H9 (cell line): ENCODE results near the gene TMPRSS6. TPM values are rescaled to one million over a fixed set of nuclear protein-coding genes. Genes with fewer than 3 reads are reported as not detected.

Experiments used
- DNase-seq: peaks from one replicate; pipeline ENCODE4 v3.0.0-alpha.2; 2017
- H2AFZ ChIP-seq: one replicate; pipeline ENCODE4 v1.6.1; 2013; ENCODE audit warnings: mild to moderate bottlenecking, low read length, control low read depth, moderate library complexity
- H2AK5ac ChIP-seq: 2 replicates; pipeline ENCODE4 v1.6.1; 2013; ENCODE audit warnings: low read length, control low read depth, mixed read lengths; ENCODE audit not compliant: insufficient read length
- H2BK120ac ChIP-seq: one replicate; pipeline ENCODE4 v1.6.1; 2013; ENCODE audit warnings: low read depth, mild to moderate bottlenecking, low read length, control low read depth, inconsistent platforms; ENCODE audit not compliant: poor library complexity, severe bottlenecking
- H2BK12ac ChIP-seq: 2 replicates; pipeline ENCODE4 v1.6.1; 2013; ENCODE audit warnings: low read length, control low read depth, mixed read lengths, low read depth; ENCODE audit not compliant: insufficient read length
- H2BK15ac ChIP-seq: 2 replicates; pipeline ENCODE4 v1.6.1; 2013; ENCODE audit warnings: low read depth, low read length, control low read depth
- H2BK20ac ChIP-seq: one replicate; pipeline ENCODE4 v1.6.1; 2013; ENCODE audit warnings: low read depth, mild to moderate bottlenecking, low read length, control low read depth, inconsistent platforms; ENCODE audit not compliant: poor library complexity, severe bottlenecking
- H2BK5ac ChIP-seq: 2 replicates; pipeline ENCODE4 v1.6.1; 2013; ENCODE audit warnings: low read length, control low read depth, mixed read lengths; ENCODE audit not compliant: insufficient read length
- H3K14ac ChIP-seq: 2 replicates; pipeline ENCODE4 v1.6.1; 2013; ENCODE audit warnings: low read length, control low read depth; ENCODE audit not compliant: insufficient read depth
- H3K18ac ChIP-seq: 2 replicates; pipeline ENCODE4 v1.6.1; 2013; ENCODE audit warnings: low read depth, mild to moderate bottlenecking, mixed read lengths, low read length, control low read depth; ENCODE audit not compliant: insufficient read length
- H3K23ac ChIP-seq: 2 replicates; pipeline ENCODE4 v1.6.1; 2013; ENCODE audit warnings: low read length, control low read depth, mixed read lengths, low read depth; ENCODE audit not compliant: insufficient read length
- H3K23me2 ChIP-seq: 2 replicates; pipeline ENCODE4 v1.6.1; 2013; ENCODE audit warnings: low read depth, mild to moderate bottlenecking, mixed read lengths, low read length, control low read depth; ENCODE audit not compliant: insufficient read length, poor library complexity, severe bottlenecking
- H3K27ac ChIP-seq: 2 replicates; pipeline ENCODE4 v1.5.1; 2013; ENCODE audit warnings: low read length, control low read depth, mixed read lengths, low read depth; ENCODE audit not compliant: insufficient read length
- H3K27me3 ChIP-seq: 2 replicates; pipeline ENCODE4 v1.6.1; 2013; ENCODE audit warnings: low read length, control low read depth, inconsistent platforms; ENCODE audit not compliant: insufficient read depth
- H3K4ac ChIP-seq: 2 replicates; pipeline ENCODE4 v1.6.1; 2013; ENCODE audit warnings: low read depth, mild to moderate bottlenecking, control low read depth, inconsistent platforms, low read length, moderate library complexity
- H3K4me1 ChIP-seq: 2 replicates; pipeline ENCODE4 v1.6.1; 2013; ENCODE audit warnings: low read length, control low read depth, inconsistent platforms; ENCODE audit not compliant: insufficient read depth
- H3K4me2 ChIP-seq: 2 replicates; pipeline ENCODE4 v1.6.1; 2013; ENCODE audit warnings: low read length, control low read depth, mixed read lengths; ENCODE audit not compliant: insufficient read length, insufficient read depth
- H3K56ac ChIP-seq: 2 replicates; pipeline ENCODE4 v1.6.1; 2013; ENCODE audit warnings: low read depth, mild to moderate bottlenecking, mixed read lengths, low read length, control low read depth; ENCODE audit not compliant: insufficient read length
- H3K79me1 ChIP-seq: 2 replicates; pipeline ENCODE4 v1.6.1; 2013; ENCODE audit warnings: low read depth, mild to moderate bottlenecking, moderate library complexity, low read length, control low read depth, inconsistent platforms; ENCODE audit not compliant: insufficient read depth, poor library complexity, severe bottlenecking
- H3K79me2 ChIP-seq: 2 replicates; pipeline ENCODE4 v1.6.1; 2013; ENCODE audit warnings: low read length, control low read depth, inconsistent platforms; ENCODE audit not compliant: insufficient read depth
- H3K9ac ChIP-seq: 2 replicates; pipeline ENCODE4 v1.6.1; 2013; ENCODE audit warnings: low read length, control low read depth, mixed read lengths; ENCODE audit not compliant: insufficient read length; ENCODE audit errors: extremely low read depth
- H3K9me3 ChIP-seq: one replicate; pipeline ENCODE4 v1.6.1; 2013; ENCODE audit warnings: low read depth, low read length, inconsistent platforms; ENCODE audit not compliant: control insufficient read depth
- H3T11ph ChIP-seq: one replicate; pipeline ENCODE4 v1.6.1; 2013; ENCODE audit warnings: mild to moderate bottlenecking, low read length, control low read depth, inconsistent platforms
- H4K20me1 ChIP-seq: one replicate; pipeline ENCODE4 v1.6.1; 2013; ENCODE audit not compliant: control insufficient read depth, insufficient read length, insufficient read depth
- H4K5ac ChIP-seq: 2 replicates; pipeline ENCODE4 v1.6.1; 2013; ENCODE audit warnings: low read depth, mild to moderate bottlenecking, mixed read lengths, low read length, control low read depth; ENCODE audit not compliant: insufficient read length
- H4K8ac ChIP-seq: replicated peaks from 2 replicates; pipeline ENCODE4 v1.6.1; 2013; ENCODE audit warnings: low read length, control low read depth, mixed read lengths, low read depth; ENCODE audit not compliant: insufficient read length
- H4K91ac ChIP-seq: 2 replicates; pipeline ENCODE4 v1.6.1; 2013; ENCODE audit warnings: low read depth, mild to moderate bottlenecking, moderate library complexity, mixed read lengths, low read length, control low read depth; ENCODE audit not compliant: insufficient read length
- H3K27ac Mint-ChIP-seq, 3 experiments: 2 replicates in 2 of 3; 3 replicates in 1 of 3; pipeline ENCODE4 v1.8.0; 2020 to 2021; ENCODE audit warnings: mixed read lengths in 3 of 3, mild to moderate bottlenecking in 1 of 3, moderate library complexity in 1 of 3
- H3K27me3 Mint-ChIP-seq: 2 replicates; pipeline ENCODE4 v1.8.0; 2021; ENCODE audit warnings: low read depth, mild to moderate bottlenecking, moderate library complexity, mixed read lengths
- H3K36me3 Mint-ChIP-seq, 3 experiments: 2 replicates in 2 of 3; 3 replicates in 1 of 3; pipeline ENCODE4 v1.8.0; 2020 to 2021; ENCODE audit warnings: low read depth in 3 of 3, mixed read lengths in 3 of 3; ENCODE audit not compliant: insufficient read depth in 1 of 3
- H3K4me1 Mint-ChIP-seq, 2 experiments: 2 replicates each; pipeline ENCODE4 v1.8.0; 2020; ENCODE audit warnings: mixed read lengths in 2 of 2
- H3K4me3 Mint-ChIP-seq, 2 experiments: 2 replicates in 1 of 2; 3 replicates in 1 of 2; pipeline ENCODE4 v1.8.0; 2020 to 2021; ENCODE audit warnings: mild to moderate bottlenecking in 2 of 2, mixed read lengths in 2 of 2, moderate library complexity in 1 of 2
- H3K9me3 Mint-ChIP-seq, 2 experiments: 2 replicates in 1 of 2; 3 replicates in 1 of 2; pipeline ENCODE4 v1.8.0; 2020; ENCODE audit warnings: mild to moderate bottlenecking in 2 of 2, mixed read lengths in 2 of 2, moderate library complexity in 1 of 2
- WGBS: extraction: QIAGEN DNeasy Blood & Tissue Kit; methylation state at CpG from one replicate; pipeline ENCODE4 v1.1.7; 2013; ENCODE audit warnings: missing lambda C conversion rate, low lambda C conversion rate, mixed read lengths; ENCODE audit not compliant: insufficient read length; ENCODE audit errors: extremely low coverage; 5-methylcytosine and 5-hydroxymethylcytosine counted together
- total RNA-seq: library from RNA; stranded (reverse); gene quantifications from 2 replicates; pipeline ENCODE4 v1.2.1, GENCODE V29; 2021
- TF ChIP-seq, protein P1 (sequence below): fragments of 200-600 bp; sonication (generic); conservative IDR thresholded peaks from 3 replicates; pipeline ENCODE4 v1.8.0; 2021; ENCODE audit warnings: antibody characterized with exemption, mild to moderate bottlenecking

Gene TMPRSS6
- total RNA-seq, 1 experiment from 2014 or later: not detected

DNA sequence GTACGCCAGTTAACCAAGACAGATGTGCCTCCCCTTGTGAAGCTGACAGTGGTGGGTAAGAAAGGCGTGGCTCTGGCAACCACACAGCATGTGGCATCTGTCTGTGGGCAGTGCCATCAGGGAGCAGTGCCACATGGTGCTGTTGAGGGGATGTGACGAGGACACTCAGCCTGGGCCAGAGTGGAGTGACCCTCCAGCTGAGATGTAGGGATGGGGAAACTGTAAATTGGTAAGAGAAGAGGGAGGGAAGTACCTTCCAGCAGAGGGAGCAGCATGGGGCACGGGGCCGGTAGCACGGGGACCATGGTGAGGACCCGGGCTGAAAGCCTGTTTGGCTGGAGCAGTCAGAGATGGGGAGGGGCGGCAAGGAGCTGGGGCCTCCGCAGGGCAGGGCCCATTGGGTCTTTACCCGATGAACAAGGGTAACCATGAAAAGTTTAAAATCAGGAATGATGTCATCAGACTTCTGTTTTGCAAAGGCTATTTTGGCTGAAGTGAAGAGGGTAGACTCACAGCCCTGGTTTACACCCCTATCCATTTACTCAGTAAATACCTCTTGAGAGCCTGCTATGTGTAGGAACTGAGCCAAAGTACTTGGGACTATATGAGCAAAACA, 10.4 kb downstream of the TMPRSS6 start:
- H2BK15ac ChIP-seq: no peak overlapping the region
- peaks cover 8% of the 10 kb centered on the region; the same call in 1 of the 2 replicates for H3K27me3 ChIP-seq
- TF ChIP-seq, protein P1, sequence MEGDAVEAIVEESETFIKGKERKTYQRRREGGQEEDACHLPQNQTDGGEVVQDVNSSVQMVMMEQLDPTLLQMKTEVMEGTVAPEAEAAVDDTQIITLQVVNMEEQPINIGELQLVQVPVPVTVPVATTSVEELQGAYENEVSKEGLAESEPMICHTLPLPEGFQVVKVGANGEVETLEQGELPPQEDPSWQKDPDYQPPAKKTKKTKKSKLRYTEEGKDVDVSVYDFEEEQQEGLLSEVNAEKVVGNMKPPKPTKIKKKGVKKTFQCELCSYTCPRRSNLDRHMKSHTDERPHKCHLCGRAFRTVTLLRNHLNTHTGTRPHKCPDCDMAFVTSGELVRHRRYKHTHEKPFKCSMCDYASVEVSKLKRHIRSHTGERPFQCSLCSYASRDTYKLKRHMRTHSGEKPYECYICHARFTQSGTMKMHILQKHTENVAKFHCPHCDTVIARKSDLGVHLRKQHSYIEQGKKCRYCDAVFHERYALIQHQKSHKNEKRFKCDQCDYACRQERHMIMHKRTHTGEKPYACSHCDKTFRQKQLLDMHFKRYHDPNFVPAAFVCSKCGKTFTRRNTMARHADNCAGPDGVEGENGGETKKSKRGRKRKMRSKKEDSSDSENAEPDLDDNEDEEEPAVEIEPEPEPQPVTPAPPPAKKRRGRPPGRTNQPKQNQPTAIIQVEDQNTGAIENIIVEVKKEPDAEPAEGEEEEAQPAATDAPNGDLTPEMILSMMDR: peak; percentile 60; the same call in 2 of the 3 replicates
- H3T11ph ChIP-seq: no peak overlapping the region
- no peaks in the 10 kb centered on the region for H3K23me2 ChIP-seq
- Mint-ChIP-seq H3K27ac (no peak overlapping the region), H3K4me3 (no peak overlapping the region; a peak in 1 of 5 replicates), H3K4me1 (peaks cover 12 to 31% of the 10 kb centered on the region in 2 experiments), H3K9me3 (no peaks in the 10 kb centered on the region), H3K36me3 (no peaks in the 10 kb centered on the region), H3K27me3 (peaks cover 76% of the 10 kb centered on the region)
- no peak overlapping the region for H2AFZ ChIP-seq
- no peak overlapping the region for H3K18ac ChIP-seq
- H3K9ac ChIP-seq: no peak overlapping the region
- H3K23ac ChIP-seq: no peak overlapping the region
- no peak overlapping the region for H4K5ac ChIP-seq
- no peak overlapping the region for H2AK5ac ChIP-seq
- no peak overlapping the region for H2BK120ac ChIP-seq
- no peak overlapping the region for H2BK12ac ChIP-seq
- H2BK20ac ChIP-seq: no peak overlapping the region
- H3K14ac ChIP-seq: no peak overlapping the region
- WGBS: no CpG with 5 or more reads among the region's 10 CpGs
- no peaks in the 10 kb centered on the region for H3K79me1 ChIP-seq
- no peaks in the 10 kb centered on the region for H3K9me3 ChIP-seq
- H3K27ac ChIP-seq: no peak overlapping the region
- no peak overlapping the region for H4K91ac ChIP-seq
- H3K4me1 ChIP-seq: no peaks in the 10 kb centered on the region
- H4K20me1 ChIP-seq: peaks cover 2% of the 10 kb centered on the region
- no peak overlapping the region for H4K8ac ChIP-seq
- no peak overlapping the region for H3K4ac ChIP-seq
- no peaks in the 10 kb centered on the region for H3K79me2 ChIP-seq
- H2BK5ac ChIP-seq: no peak overlapping the region
- H3K4me2 ChIP-seq: no peak overlapping the region
- H3K56ac ChIP-seq: no peak overlapping the region
- DNase-seq: peak; percentile 62
